Activated naive CD8-positive, alpha-beta T cell treated with anti-CD3 and anti-CD28 coated beads, Interleukin-2, amount 10 ng/mL, durations not matched to agents 7 days and 5 days (primary cell): ENCODE data around the gene LIME1. TPM values are rescaled to one million over a fixed set of nuclear protein-coding genes. Genes with fewer than 3 reads are reported as not detected.

Source experiments
- ATAC-seq: fragments of 150-1000 bp; cut with Tn5 transposase; one replicate; pipeline ENCODE4 v1.10.0; 2021; ENCODE audit warnings: low read depth, moderate library complexity
- POLR2A ChIA-PET: fragments of 350-600 bp; sonication (Branson Sonifier 250); formaldehyde crosslinking; loops from one replicate; lab custom pipeline; 2021; ENCODE audit warnings: antibody characterized with exemption; lab: Charles Lee
- DNase-seq: peaks from one replicate; pipeline ENCODE4 v3.0.0; 2021
- H3K27ac Mint-ChIP-seq: one replicate; pipeline ENCODE4 v1.8.0; 2022; ENCODE audit warnings: mild to moderate bottlenecking, mixed read lengths
- H3K27me3 Mint-ChIP-seq: one replicate; pipeline ENCODE4 v1.8.0; 2022; ENCODE audit warnings: mild to moderate bottlenecking, moderate library complexity, mixed read lengths
- H3K36me3 Mint-ChIP-seq: one replicate; pipeline ENCODE4 v1.8.0; 2021; ENCODE audit warnings: mild to moderate bottlenecking, mixed read lengths
- H3K4me1 Mint-ChIP-seq: one replicate; pipeline ENCODE4 v1.8.0; 2021; ENCODE audit warnings: mixed read lengths
- H3K4me3 Mint-ChIP-seq: one replicate; pipeline ENCODE4 v1.8.0; 2022; ENCODE audit warnings: mild to moderate bottlenecking, moderate library complexity, mixed read lengths
- H3K9me3 Mint-ChIP-seq: one replicate; pipeline ENCODE4 v1.8.0; 2021; ENCODE audit warnings: mixed read lengths
- total RNA-seq, 2 experiments: library from RNA; stranded (reverse); gene quantifications; one replicate each; pipeline ENCODE4 v1.2.3, GENCODE V29; 2021

LIME1 gene
- total RNA-seq, 2 experiments from 2014 or later, result 144 to 159 TPM

DNA sequence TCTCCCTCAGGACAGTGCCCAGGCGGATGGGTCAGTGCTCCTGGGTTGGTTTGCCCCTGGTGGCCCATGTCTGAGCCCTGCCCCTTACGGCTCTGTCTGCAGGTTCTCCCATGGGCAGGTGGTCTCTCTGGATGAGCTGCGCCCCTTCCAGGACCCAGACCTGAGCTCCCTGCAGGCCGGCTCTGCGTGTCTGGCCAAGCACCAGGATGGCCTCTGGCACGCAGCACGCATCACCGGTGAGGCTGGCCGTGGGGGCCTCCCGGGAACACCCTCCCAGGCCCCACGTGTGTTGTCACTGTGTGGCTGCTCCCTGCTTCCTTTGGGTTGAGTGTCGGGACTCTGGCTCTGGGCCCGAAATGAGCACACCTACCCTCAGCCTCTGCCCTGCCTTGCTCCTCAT lies 3.3 kb upstream of the LIME1 start:
- no peak overlapping the region for H3K27ac Mint-ChIP-seq

DNA sequence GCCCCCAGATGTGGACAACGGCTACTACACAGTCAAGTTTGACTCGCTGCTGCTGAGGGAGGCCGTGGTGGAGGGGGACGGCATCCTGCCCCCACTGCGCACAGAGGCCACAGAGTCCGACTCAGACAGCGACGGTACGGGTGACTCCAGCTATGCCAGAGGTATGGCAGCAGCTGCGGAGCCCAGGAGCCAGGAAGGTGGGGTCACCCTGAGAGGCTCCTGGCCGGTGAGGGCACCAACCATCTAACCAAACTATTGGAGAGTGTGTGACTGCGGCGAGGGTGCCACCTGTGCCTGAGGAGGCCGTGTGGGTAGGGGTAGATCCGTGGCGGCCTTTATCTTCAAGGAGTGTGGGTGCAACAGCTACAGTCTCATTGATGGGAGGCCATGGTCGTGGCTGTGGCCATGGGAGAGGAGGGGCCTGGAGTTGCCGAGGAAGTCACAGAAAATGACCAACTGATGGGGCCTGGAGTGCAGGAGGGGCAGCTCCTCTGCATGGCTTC lies 2.8 kb upstream of the LIME1 start:
- H3K36me3 Mint-ChIP-seq, result peaks cover 13% of the 10 kb centered on the region
- no peaks in the 10 kb centered on the region for H3K27me3 Mint-ChIP-seq
- H3K4me3 Mint-ChIP-seq, result peak overlapping the region; percentile 2

More for the DNA sequence above, 3.3 kb upstream of the LIME1 start:
- Mint-ChIP-seq H3K4me1 (peaks cover 20% of the 10 kb centered on the region), H3K27me3 (no peaks in the 10 kb centered on the region), H3K4me3 (no peak overlapping the region), H3K36me3 (peaks cover 13% of the 10 kb centered on the region), H3K9me3 (no peaks in the 10 kb centered on the region)
- POLR2A ChIA-PET, result interaction anchor here (0.7 kb wide), 1 partner anchor 31 kb away, joined by 3 read pairs; no protein-coding TSS in a partner anchor
- ATAC-seq, result no peak
- no peak for DNase-seq

GRCh38 chr20:63734111-63734945 lies 2.1 kb upstream of the LIME1 start:
- Mint-ChIP-seq H3K27ac (peak overlapping the region; percentile 75), H3K4me3 (peak overlapping the region; percentile 2)
- no peak for ATAC-seq

More for the DNA sequence above, 2.8 kb upstream of the LIME1 start:
- peaks cover 14% of the 10 kb centered on the region for H3K4me1 Mint-ChIP-seq
- peak overlapping the region; percentile 75 for H3K27ac Mint-ChIP-seq
- H3K9me3 Mint-ChIP-seq, result no peaks in the 10 kb centered on the region
- DNase-seq (no peak), ATAC-seq (no peak)
- POLR2A ChIA-PET, result interaction anchor here (0.7 to 6.4 kb wide), 2 partner anchors 26 to 31 kb away, joined by 3 to 98 read pairs; partner anchors contain the start of genes ARFRP1 and ZGPAT

DNA sequence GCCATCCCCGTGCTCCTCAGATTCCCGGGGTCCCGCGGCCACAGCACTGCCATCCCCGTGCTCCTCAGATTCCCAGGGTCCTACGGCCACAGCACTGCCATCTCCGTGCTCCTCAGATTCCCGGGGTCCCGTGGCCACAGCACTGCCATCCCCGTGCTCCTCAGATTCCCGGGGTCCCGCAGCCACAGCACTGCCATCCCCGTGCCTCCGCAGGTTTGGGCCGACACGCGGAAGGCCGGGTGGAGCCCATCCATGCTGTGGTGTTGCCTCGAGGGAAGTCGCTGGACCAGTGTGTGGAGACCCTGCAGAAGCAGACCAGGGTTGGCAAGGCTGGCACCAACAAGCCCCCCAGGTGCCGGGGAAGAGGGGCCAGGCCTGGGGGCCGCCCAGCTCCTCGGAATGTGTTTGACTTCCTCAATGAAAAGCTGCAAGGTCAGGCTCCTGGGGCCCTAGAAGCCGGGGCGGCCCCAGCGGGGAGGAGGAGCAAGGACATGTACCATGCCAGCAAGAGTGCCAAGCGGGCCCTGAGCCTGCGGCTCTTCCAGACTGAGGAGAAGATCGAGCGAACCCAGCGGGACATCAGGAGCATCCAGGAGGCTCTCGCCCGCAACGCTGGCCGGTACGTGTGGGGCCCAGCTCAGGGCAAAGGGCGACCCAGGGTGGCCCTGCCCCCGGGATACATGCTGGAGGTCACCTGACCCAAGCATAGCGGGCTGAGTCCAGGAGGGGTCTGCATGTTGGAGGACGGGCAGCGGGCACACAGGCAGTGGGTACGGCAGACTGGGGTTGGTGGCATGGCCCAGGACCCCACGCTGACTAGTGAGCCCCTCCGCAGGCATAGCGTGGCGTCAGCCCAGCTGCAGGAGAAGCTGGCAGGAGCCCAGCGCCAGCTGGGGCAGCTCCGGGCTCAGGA lies 1.3 kb upstream of the LIME1 start:
- no peaks in the 10 kb centered on the region for H3K27me3 Mint-ChIP-seq
- H3K9me3 Mint-ChIP-seq, result no peaks in the 10 kb centered on the region
- no peak for ATAC-seq
- peak overlapping the region; percentile 95 for H3K27ac Mint-ChIP-seq
- POLR2A ChIA-PET, result interaction anchor here (0.6 to 6.4 kb wide), 8 partner anchors 7 to 343 kb away, joined by 3 to 98 read pairs (median 5); partner anchors contain the start of genes ARFRP1, PPDPF, TPD52L2 and ZGPAT
- DNase-seq, result peak; percentile 46
- H3K36me3 Mint-ChIP-seq, result peaks cover 10% of the 10 kb centered on the region
- H3K4me3 Mint-ChIP-seq, result peak overlapping the region; percentile 88
- H3K4me1 Mint-ChIP-seq, result peaks cover 14% of the 10 kb centered on the region

More at GRCh38 chr20:63734111-63734945, 2.1 kb upstream of the LIME1 start:
- POLR2A ChIA-PET, result interaction anchor here (6.4 kb wide), 1 partner anchor 26 kb away, joined by 98 read pairs; the partner anchor contains the start of genes ARFRP1 and ZGPAT
- Mint-ChIP-seq H3K4me1 (peaks cover 14% of the 10 kb centered on the region), H3K9me3 (no peaks in the 10 kb centered on the region), H3K36me3 (peaks cover 13% of the 10 kb centered on the region), H3K27me3 (no peaks in the 10 kb centered on the region)
- DNase-seq, result no peak

GRCh38 chr20:63736893-63737694 lies 630 bp downstream of the LIME1 start:
- no peaks in the 10 kb centered on the region for H3K27me3 Mint-ChIP-seq
- H3K4me1 Mint-ChIP-seq, result peaks cover 14% of the 10 kb centered on the region
- POLR2A ChIA-PET, result interaction anchor here (1.0 to 6.4 kb wide), 12 partner anchors 9 to 199 kb away, joined by 3 to 98 read pairs (median 4); partner anchors contain the start of genes ARFRP1, TPD52L2 and ZGPAT
- DNase-seq, result peak; percentile 81
- peak; percentile 21 for ATAC-seq
- peak overlapping the region; percentile 88 for H3K4me3 Mint-ChIP-seq
- H3K27ac Mint-ChIP-seq, result peak overlapping the region; percentile 95
- no peaks in the 10 kb centered on the region for H3K9me3 Mint-ChIP-seq
- H3K36me3 Mint-ChIP-seq, result peaks cover 8% of the 10 kb centered on the region

DNA sequence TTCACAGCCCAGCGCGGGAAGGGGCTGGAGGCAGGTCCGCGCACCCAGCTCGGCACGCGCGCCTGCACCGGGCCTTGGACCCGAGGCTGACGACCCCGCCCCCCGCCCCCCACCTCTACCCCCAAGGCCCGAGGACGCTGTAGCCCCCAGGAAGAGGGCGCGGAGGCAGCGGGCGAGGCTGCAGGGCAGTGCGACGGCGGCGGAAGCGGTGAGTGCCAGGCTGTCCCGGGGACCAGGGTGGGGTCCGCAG lies 1.2 kb downstream of the LIME1 start:
- no peak overlapping the region for H3K27ac Mint-ChIP-seq
- no peaks in the 10 kb centered on the region for H3K9me3 Mint-ChIP-seq
- H3K4me1 Mint-ChIP-seq, result peaks cover 14% of the 10 kb centered on the region
- POLR2A ChIA-PET, result interaction anchor here (1.0 to 6.4 kb wide), 6 partner anchors 9 to 96 kb away, joined by 3 to 98 read pairs (median 6); partner anchors contain the start of genes ARFRP1 and ZGPAT
- no peak for DNase-seq
- ATAC-seq, result no peak
- no peaks in the 10 kb centered on the region for H3K27me3 Mint-ChIP-seq
- peaks cover 8% of the 10 kb centered on the region for H3K36me3 Mint-ChIP-seq
- H3K4me3 Mint-ChIP-seq, result peak overlapping the region; percentile 88

GRCh38 chr20:63737945-63738686 lies 1.7 kb downstream of the LIME1 start:
- peaks cover 14% of the 10 kb centered on the region for H3K4me1 Mint-ChIP-seq
- H3K9me3 Mint-ChIP-seq, result no peaks in the 10 kb centered on the region
- POLR2A ChIA-PET, result interaction anchor here (1.0 to 6.4 kb wide), 6 partner anchors 10 to 96 kb away, joined by 3 to 98 read pairs (median 6); partner anchors contain the start of genes ARFRP1 and ZGPAT
- peak overlapping the region; percentile 55 for H3K4me3 Mint-ChIP-seq
- ATAC-seq (no peak), DNase-seq (peak; percentile 69)
- H3K27me3 Mint-ChIP-seq, result no peaks in the 10 kb centered on the region
- peak overlapping the region; percentile 25 for H3K27ac Mint-ChIP-seq
- peaks cover 8% of the 10 kb centered on the region for H3K36me3 Mint-ChIP-seq

- Mint-ChIP-seq H3K9me3 (no peaks in the 10 kb centered on the region), H3K27ac (peak overlapping the region; percentile 25), H3K36me3 (peaks cover 7% of the 10 kb centered on the region), H3K4me1 (peaks cover 15% of the 10 kb centered on the region), H3K4me3 (peak overlapping the region; percentile 55), H3K27me3 (no peaks in the 10 kb centered on the region)
- ATAC-seq, result no peak
- POLR2A ChIA-PET, result interaction anchor here (0.6 to 6.4 kb wide), 6 partner anchors 9 to 126 kb away, joined by 3 to 98 read pairs (median 3); partner anchors contain the start of genes ARFRP1, TPD52L2 and ZGPAT
- no peak for DNase-seq
Observed at GRCh38 chr20:63738687-63739129, 2.2 kb downstream of the LIME1 start.

DNA sequence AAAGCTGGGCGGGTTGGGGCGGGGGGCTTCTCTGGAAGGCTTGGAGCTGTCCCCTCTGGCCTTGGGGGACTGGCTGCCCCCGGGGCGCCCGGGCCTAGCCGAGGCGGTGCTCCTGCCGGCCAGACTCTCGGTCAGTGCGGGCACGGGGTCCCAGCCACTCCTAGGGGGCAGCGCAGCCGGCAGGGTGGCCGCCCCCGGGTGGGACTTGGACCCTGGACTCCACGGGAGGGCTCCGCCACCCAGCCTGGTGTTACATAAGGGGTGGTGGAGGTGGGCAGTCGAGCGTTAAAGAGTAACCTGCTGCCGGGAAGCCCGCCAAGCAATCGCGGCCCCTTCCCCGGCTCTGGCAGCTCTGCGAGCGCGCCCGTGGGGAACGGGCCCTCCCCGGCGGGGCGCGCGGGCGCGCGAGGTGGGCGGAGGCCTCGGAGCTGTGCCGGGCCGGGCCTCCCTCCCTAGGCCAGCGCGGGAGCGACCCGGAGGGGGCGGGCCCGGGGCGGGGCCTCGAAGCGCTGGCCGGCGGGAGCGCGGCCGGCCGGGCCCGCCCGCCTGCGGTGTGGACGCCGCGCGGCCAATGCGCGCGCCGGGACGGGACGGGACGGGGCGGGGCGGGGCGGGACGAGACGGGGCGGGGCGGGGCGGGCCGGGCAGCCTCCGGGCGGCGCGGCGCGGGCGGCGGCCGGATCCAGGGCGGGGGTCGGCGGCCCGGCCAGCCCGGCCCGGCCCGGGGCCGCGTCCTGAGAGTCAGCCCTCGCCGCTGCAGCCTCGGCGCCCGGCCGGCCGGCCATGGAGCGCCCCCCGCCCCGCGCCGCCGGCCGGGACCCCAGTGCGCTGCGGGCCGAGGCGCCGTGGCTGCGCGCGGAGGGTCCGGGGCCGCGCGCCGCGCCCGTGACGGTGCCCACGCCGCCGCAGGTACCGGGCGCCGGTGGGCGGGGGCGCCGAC lies 2.9 kb downstream of the LIME1 start, which contains the start of gene SLC2A4RG:
Gene SLC2A4RG, plus strand, starts transcription at position 647 of the 940 bp plus-strand sequence. Its CDS starts 137 bp downstream, at position 784.
- Mint-ChIP-seq H3K36me3 (peaks cover 4% of the 10 kb centered on the region), H3K27ac (peak within 1 kb of the TSS; percentile 30)

DNA sequence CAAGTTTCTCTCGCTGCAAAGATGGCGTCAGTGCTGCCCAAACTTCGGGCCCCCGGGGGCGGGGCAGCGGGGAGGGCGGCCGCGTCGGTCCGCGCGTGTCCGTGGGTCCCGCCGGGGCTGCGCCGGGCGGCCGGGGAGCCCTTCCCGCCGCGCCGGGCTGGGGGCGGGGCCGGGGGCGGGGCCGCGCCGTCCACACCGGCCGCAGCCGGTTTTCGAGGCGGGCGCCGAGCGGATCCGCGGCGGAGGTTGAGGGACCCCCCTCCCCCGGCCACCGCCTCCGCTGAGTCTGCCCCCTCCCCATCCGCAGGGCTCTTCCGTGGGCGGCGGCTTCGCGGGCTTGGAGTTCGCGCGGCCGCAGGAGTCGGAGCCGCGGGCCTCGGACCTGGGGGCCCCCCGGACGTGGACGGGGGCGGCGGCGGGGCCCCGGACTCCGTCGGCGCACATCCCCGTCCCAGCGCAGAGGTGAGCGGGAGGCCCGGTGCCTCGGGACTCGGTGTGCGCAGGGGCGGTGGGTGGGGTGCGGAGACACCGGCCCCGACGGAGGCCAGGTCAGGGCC lies 3.7 kb downstream of the LIME1 start:
- Mint-ChIP-seq H3K4me3 (peak overlapping the region; percentile 70), H3K27ac (peak overlapping the region; percentile 30), H3K9me3 (no peaks in the 10 kb centered on the region), H3K4me1 (peaks cover 11% of the 10 kb centered on the region), H3K27me3 (no peaks in the 10 kb centered on the region), H3K36me3 (peaks cover 4% of the 10 kb centered on the region)
- POLR2A ChIA-PET, result interaction anchor here (0.6 to 2.6 kb wide), 9 partner anchors 10 to 338 kb away, joined by 3 to 31 read pairs (median 4); partner anchors contain the start of genes ARFRP1, TPD52L2 and ZGPAT
- peak; percentile 9 for ATAC-seq
- peak; percentile 81 for DNase-seq

More for the DNA sequence above, 2.9 kb downstream of the LIME1 start, which contains the start of gene SLC2A4RG:
- DNase-seq (peak; percentile 88), ATAC-seq (peak; percentile 41)
- no peaks in the 10 kb centered on the region for H3K27me3 Mint-ChIP-seq
- POLR2A ChIA-PET, result interaction anchor here (0.6 to 6.4 kb wide), 6 partner anchors 10 to 126 kb away, joined by 3 to 98 read pairs (median 3); partner anchors contain the start of genes ARFRP1, TPD52L2 and ZGPAT
- peak within 1 kb of the TSS; percentile 70 for H3K4me3 Mint-ChIP-seq
- no peaks in the 10 kb centered on the region for H3K9me3 Mint-ChIP-seq
- peaks cover 11% of the 10 kb centered on the region for H3K4me1 Mint-ChIP-seq
